Central memory CD8-positive, alpha-beta T cell (primary cell): ENCODE results near the gene WNT5B.

ENCODE experiments used
- ATAC-seq: fragments of 150-1000 bp; cut with Tn5 transposase; replicated peaks from 2 replicates; pipeline ENCODE4 v1.10.0; 2022; ENCODE audit warnings: mild to moderate bottlenecking, moderate FRiP score, moderate number of reproducible peaks; ENCODE audit not compliant: poor library complexity, severe bottlenecking; ENCODE audit errors: extremely low read depth
- DNase-seq, 2 donors: peaks; one replicate each; pipeline ENCODE4 v3.0.0; 2021; ENCODE audit warnings: low spot score in 2 of 2
- H3K27ac Mint-ChIP-seq: one replicate; pipeline ENCODE4 v1.8.0; 2022; ENCODE audit warnings: low read depth, mild to moderate bottlenecking, moderate library complexity, mixed read lengths
- H3K27me3 Mint-ChIP-seq: one replicate; pipeline ENCODE4 v1.8.0; 2022; ENCODE audit warnings: mixed read lengths
- H3K36me3 Mint-ChIP-seq: one replicate; pipeline ENCODE4 v1.8.0; 2022; ENCODE audit warnings: mild to moderate bottlenecking, moderate library complexity, mixed read lengths; ENCODE audit not compliant: insufficient read depth
- H3K4me1 Mint-ChIP-seq: one replicate; pipeline ENCODE4 v1.8.0; 2022; ENCODE audit warnings: mixed read lengths
- H3K4me3 Mint-ChIP-seq: one replicate; pipeline ENCODE4 v1.8.0; 2022; ENCODE audit warnings: mild to moderate bottlenecking, moderate library complexity, mixed read lengths
- H3K9me3 Mint-ChIP-seq: one replicate; pipeline ENCODE4 v1.8.0; 2022; ENCODE audit warnings: mixed read lengths

The WNT5B gene

DNA sequence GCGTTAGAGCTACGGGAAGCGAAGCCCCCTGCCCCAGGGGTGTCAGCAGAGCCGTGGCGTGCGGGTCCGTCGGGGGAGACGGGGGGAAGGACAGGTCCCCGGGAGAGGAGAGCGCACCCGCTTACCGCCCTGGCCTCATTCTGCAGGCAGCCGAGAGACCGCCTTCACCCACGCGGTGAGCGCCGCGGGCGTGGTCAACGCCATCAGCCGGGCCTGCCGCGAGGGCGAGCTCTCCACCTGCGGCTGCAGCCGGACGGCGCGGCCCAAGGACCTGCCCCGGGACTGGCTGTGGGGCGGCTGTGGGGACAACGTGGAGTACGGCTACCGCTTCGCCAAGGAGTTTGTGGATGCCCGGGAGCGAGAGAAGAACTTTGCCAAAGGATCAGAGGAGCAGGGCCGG, 10.5 kb downstream of the WNT5B start:
- DNase-seq: no peak
- no peak overlapping the region for H3K27ac Mint-ChIP-seq
- ATAC-seq: no peak
- no peaks in the 10 kb centered on the region for H3K4me1 Mint-ChIP-seq
- H3K4me3 Mint-ChIP-seq: no peak overlapping the region
- peaks cover 30% of the 10 kb centered on the region for H3K27me3 Mint-ChIP-seq
- no peaks in the 10 kb centered on the region for H3K9me3 Mint-ChIP-seq
- no peaks in the 10 kb centered on the region for H3K36me3 Mint-ChIP-seq

DNA sequence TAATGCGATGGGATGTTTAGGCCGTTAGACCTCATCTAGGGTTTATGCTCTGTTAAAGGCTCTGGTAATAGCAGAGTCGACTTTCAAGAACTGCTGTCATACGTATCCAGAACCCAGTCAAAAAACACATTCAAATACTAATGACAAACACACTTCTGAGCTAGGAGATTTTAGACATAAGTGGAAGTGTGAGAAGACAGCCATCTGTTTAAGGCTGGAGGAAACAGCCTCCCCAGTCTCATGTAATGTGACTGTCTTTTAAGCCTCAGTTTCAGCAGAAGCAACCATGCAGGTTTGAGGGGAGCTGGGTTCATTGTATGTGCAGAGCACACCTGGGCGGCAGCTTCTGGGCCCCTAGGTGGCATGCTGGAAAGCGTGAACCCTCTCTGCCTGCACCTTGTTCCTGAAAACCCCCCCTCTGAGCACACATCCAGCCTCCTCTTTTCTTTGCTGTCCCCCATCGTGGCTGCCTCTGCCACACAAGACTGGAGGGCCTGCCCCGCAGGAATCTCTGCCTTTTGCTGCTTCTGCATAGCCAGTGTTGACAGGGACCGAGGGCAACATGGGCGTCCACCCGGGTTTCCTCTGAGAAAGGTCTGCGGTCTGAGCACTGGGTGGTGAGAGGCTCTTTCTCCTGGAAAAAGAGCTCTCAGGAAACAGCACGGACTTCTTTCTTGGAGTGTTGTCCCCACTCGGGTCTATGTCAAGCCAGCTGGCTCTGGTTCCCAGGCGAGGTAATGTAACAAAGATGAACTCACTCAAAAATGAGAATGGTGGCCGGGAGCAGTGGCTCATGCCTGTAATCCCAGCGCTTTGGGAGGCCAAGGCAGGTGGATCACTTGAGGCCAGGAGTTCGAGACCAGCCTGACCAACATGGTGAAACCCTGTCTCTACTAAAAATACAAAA, 11.6 kb downstream of the WNT5B start:
- Mint-ChIP-seq H3K36me3 (no peaks in the 10 kb centered on the region), H3K27ac (no peak overlapping the region), H3K4me3 (no peak overlapping the region), H3K4me1 (peaks cover 4% of the 10 kb centered on the region), H3K27me3 (peaks cover 20% of the 10 kb centered on the region), H3K9me3 (no peaks in the 10 kb centered on the region)
- no peak for ATAC-seq
- no peak for DNase-seq

DNA sequence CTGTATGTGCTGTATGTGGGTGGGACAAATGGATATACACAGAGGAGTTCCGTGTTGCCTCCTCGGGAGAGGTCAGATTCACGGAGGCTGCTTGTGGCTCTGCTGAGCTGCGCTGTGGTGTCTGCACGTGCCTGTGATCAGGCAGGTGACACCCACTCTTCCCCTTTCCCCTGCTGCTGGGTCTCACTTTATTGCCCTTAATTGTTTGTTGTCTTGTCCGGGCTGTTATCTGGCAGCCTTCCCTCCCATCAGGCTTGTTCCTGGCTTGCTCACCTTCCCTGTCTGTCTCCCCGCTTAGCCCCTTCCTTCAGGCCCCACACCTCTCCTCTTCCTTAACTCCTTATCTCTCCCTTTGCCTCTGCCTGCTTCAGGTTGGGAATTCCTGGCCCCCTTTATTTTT, 13.5 kb downstream of the WNT5B start:
- Mint-ChIP-seq H3K27ac (no peak overlapping the region), H3K4me3 (no peak overlapping the region), H3K36me3 (no peaks in the 10 kb centered on the region), H3K4me1 (peaks cover 6% of the 10 kb centered on the region), H3K9me3 (no peaks in the 10 kb centered on the region), H3K27me3 (peaks cover 12% of the 10 kb centered on the region)
- DNase-seq (no peak), ATAC-seq (no peak)

DNA sequence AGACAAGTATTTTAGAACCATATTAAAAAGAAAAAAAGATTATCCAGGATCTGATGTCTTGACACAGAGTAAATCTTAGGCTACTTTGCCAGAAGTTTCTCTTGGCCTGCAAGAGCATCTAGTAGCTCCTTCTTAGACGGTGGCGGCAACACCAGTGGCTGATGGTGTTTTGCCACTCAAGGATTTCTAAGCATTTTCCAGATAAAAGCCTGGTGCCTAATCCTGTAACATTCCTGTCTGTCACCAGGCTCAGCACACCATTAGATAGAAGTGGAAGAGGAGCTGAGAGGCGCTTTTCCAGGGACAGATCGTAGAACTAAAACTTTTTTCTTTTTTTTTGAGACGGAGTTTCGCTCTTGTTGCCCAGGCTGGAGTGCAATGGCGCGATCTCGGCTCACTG, 14.0 kb downstream of the WNT5B start:
- H3K36me3 Mint-ChIP-seq: no peaks in the 10 kb centered on the region
- H3K27ac Mint-ChIP-seq: no peak overlapping the region
- H3K4me1 Mint-ChIP-seq: peaks cover 6% of the 10 kb centered on the region
- H3K27me3 Mint-ChIP-seq: peaks cover 12% of the 10 kb centered on the region
- DNase-seq: no peak
- no peak for ATAC-seq
- no peaks in the 10 kb centered on the region for H3K9me3 Mint-ChIP-seq
- no peak overlapping the region for H3K4me3 Mint-ChIP-seq

DNA sequence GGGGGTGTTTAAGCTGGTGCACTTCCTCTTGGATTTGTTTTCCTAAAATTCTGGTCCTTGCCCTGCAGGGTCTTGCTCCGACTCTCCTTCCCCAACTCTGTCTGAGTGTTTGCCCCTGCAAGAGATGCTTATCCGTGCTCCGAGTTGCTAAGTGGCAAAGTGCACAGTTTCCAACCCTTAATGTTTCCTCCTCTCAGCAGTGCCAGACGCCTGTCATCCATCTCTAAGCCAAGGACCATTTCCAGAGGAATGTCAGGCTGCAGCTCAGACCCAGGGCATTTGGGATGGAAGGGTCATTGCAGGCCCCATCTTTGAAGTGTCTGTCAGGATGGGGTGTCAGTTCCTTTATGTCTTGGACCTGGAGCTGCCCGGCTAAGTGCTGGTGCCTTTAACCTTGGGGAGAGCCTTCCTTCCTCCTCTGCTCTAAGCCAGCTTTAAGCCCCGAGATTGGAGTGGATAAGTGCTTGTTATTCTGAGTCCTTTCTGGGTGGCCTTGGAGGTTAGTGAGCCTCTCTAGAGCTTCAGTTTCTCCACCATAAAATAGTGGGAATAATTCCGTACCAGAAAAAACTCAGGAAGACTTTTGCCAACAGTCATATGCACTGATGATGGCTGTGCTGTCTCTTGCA, 15.0 kb downstream of the WNT5B start:
- Mint-ChIP-seq H3K9me3 (no peaks in the 10 kb centered on the region), H3K4me1 (peaks cover 6% of the 10 kb centered on the region), H3K36me3 (no peaks in the 10 kb centered on the region), H3K27me3 (peaks cover 12% of the 10 kb centered on the region), H3K4me3 (no peak overlapping the region), H3K27ac (no peak overlapping the region)
- ATAC-seq (no peak), DNase-seq (no peak)

DNA sequence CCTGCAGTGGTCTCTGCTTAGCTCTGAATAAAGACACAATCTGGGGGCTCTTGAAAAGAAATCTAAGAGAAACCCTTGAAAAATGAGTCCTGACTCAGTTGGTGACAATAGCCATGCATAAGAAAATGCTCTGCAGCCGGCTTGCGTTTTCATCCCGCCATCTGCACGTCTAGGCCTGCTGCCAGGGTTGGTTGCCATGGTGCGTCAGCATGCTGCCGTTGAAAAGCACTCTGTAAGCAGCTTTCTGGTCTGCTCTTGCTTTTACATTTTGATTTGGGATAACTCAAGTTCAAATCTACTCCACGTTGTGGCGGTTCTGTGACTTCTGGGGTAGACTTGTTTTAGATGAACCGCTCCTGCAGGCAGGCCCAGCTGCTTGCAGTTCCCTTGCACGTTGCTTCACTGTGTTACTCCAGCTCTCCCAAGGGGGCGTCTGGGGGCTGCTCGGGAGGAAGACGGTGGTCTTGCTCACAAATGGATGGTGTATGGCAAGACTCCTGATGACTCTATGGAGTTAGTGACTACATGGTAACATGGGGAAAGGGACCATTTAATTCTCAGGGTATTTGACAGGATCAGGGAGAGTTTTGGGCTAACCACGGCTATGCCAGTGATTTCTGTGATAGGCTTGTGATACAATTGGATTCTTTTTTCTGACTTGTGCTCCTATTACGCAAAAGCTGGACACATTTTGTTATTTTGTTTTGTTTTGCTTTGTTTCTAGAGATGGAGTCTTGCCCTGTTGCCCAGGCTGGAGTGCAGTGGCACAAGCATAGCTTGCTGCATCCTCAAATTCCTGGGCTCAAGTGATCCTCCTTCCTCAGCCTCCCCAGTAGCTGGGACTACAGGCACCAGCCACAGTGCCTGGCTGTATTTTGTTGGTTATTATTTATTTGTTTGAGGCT, 15.8 kb downstream of the WNT5B start:
- Mint-ChIP-seq H3K4me3 (no peak overlapping the region), H3K4me1 (peaks cover 6% of the 10 kb centered on the region), H3K36me3 (no peaks in the 10 kb centered on the region), H3K27ac (no peak overlapping the region), H3K9me3 (no peaks in the 10 kb centered on the region), H3K27me3 (peaks cover 12% of the 10 kb centered on the region)
- no peak for DNase-seq
- ATAC-seq: no peak

DNA sequence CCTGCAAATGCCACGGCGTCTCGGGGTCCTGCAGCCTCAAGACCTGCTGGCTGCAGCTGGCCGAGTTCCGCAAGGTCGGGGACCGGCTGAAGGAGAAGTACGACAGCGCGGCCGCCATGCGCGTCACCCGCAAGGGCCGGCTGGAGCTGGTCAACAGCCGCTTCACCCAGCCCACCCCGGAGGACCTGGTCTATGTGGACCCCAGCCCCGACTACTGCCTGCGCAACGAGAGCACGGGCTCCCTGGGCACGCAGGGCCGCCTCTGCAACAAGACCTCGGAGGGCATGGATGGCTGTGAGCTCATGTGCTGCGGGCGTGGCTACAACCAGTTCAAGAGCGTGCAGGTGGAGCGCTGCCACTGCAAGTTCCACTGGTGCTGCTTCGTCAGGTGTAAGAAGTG, 16.8 kb downstream of the WNT5B start:
- no peak for DNase-seq
- no peak for ATAC-seq
- H3K27ac Mint-ChIP-seq: no peak overlapping the region
- peaks cover 12% of the 10 kb centered on the region for H3K27me3 Mint-ChIP-seq
- no peaks in the 10 kb centered on the region for H3K36me3 Mint-ChIP-seq
- peaks cover 6% of the 10 kb centered on the region for H3K4me1 Mint-ChIP-seq
- H3K9me3 Mint-ChIP-seq: no peaks in the 10 kb centered on the region
- no peak overlapping the region for H3K4me3 Mint-ChIP-seq

DNA sequence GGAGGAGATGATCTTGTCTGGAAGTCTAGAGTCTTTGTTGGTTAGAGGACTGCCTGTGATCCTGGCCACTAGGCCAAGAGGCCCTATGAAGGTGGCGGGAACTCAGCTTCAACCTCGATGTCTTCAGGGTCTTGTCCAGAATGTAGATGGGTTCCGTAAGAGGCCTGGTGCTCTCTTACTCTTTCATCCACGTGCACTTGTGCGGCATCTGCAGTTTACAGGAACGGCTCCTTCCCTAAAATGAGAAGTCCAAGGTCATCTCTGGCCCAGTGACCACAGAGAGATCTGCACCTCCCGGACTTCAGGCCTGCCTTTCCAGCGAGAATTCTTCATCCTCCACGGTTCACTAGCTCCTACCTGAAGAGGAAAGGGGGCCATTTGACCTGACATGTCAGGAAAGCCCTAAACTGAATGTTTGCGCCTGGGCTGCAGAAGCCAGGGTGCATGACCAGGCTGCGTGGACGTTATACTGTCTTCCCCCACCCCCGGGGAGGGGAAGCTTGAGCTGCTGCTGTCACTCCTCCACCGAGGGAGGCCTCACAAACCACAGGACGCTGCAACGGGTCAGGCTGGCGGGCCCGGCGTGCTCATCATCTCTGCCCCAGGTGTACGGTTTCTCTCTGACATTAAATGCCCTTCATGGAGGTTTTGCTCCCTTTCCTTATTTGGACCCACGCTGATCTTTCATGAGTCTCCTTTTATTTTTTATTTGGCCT, 17.7 kb downstream of the WNT5B start:
- Mint-ChIP-seq H3K27me3 (peaks cover 12% of the 10 kb centered on the region), H3K27ac (no peak overlapping the region), H3K36me3 (no peaks in the 10 kb centered on the region), H3K4me3 (no peak overlapping the region), H3K4me1 (peaks cover 6% of the 10 kb centered on the region), H3K9me3 (no peaks in the 10 kb centered on the region)
- DNase-seq (no peak), ATAC-seq (no peak)

DNA sequence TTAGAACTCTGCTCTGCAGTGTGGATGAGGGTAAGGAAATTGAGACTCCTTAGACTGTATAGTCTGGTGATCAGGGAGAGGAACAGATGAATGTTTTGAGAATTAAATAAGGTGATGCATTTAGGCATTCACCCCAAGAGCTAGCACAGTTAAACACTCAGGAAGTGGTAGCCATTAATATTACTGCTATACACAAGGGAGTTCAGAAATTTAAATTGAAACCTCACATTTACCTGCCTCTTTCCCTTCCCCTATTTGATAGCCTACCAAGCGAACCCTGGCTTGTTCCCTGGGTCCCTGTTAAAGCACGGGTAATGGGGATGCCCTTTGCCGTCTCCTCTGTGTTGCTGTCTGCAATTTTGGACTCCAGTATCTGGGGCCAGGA, 18.2 kb downstream of the WNT5B start:
- Mint-ChIP-seq H3K4me1 (peaks cover 6% of the 10 kb centered on the region), H3K27me3 (peaks cover 9% of the 10 kb centered on the region), H3K36me3 (no peaks in the 10 kb centered on the region), H3K9me3 (no peaks in the 10 kb centered on the region), H3K27ac (no peak overlapping the region), H3K4me3 (no peak overlapping the region)
- DNase-seq (no peak), ATAC-seq (no peak)

DNA sequence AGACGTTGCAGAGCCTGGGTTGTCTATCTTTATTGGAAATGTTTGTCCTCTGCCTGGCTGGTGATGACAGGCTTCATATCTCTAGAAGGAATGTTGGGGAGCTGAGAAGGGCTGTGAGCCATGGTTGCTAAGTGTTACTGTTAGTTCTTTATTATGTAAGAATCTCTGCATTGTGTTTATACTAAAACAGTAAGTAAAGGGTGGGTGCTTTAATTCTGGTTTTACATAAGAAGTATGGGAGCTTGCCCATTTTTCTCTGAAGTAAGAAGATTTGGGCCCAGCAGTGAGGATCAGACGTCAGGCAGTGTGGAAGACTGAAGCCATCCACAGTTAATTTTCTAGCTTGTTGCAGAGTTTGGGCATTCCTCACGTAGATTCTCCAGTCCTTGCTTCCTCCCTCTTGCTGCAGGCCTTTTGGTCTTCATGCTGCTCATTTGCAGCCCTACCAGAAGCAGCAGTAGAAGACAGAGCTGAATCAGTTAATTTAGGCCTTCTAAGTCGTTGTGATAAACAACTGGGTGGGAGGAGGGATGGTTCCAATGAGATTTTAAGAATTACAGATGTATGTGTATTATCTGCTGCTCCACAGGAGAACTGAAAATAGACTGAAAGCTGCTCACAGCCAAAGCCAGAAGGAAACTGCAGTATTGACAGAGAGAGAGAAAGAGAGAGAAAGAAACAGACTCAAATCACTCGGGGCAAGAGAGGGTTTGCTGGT, 21.4 kb downstream of the WNT5B start:
- peaks cover 3% of the 10 kb centered on the region for H3K4me1 Mint-ChIP-seq
- no peaks in the 10 kb centered on the region for H3K27me3 Mint-ChIP-seq
- no peak overlapping the region for H3K4me3 Mint-ChIP-seq
- DNase-seq (no peak), ATAC-seq (no peak)
- no peak overlapping the region for H3K27ac Mint-ChIP-seq
- H3K36me3 Mint-ChIP-seq: peaks cover 2% of the 10 kb centered on the region
- H3K9me3 Mint-ChIP-seq: no peaks in the 10 kb centered on the region

DNA sequence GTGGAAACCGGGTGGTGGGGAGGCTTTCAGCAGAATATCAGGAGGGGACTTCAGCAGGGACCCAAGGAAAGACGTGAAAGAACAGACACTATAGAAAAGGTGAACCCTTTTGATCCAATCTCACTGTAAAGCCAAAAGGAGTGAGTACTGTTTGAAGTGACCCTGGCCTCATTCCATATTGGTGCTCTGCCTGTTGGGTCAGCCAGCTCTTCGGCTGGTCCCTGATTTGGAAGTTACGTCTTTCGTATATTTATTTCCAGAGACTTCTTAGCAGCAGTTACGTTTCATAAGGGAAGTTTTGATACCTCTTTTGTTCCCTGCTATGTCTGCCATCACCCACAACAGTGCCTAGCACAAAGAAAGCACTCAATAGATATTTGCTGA, 21.9 kb downstream of the WNT5B start:
- no peaks in the 10 kb centered on the region for H3K4me1 Mint-ChIP-seq
- no peak for ATAC-seq
- H3K9me3 Mint-ChIP-seq: no peaks in the 10 kb centered on the region
- no peak for DNase-seq
- peaks cover 2% of the 10 kb centered on the region for H3K36me3 Mint-ChIP-seq
- H3K27me3 Mint-ChIP-seq: no peaks in the 10 kb centered on the region
- H3K27ac Mint-ChIP-seq: no peak overlapping the region
- H3K4me3 Mint-ChIP-seq: no peak overlapping the region

DNA sequence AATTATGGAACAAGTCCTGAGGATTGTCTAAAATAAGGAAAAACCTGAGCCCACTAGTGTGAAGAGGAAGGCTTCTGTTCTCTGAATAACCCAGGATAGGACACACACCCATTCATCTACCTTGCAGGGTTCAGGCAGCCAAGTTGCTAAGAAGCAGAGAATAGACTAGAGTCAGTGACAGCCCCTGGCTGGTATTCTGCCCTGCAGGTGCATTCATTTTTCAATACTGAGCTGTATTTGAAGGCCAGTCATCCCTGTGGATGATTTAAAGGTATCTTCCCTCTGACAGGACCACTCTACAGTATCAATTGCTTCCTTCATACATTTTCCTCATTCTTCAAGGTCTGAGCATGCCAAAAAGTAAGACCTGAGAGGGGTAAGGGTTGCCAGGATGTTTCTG, 22.9 kb downstream of the WNT5B start:
- Mint-ChIP-seq H3K36me3 (peaks cover 2% of the 10 kb centered on the region), H3K27ac (no peak overlapping the region), H3K27me3 (no peaks in the 10 kb centered on the region), H3K4me1 (no peaks in the 10 kb centered on the region), H3K9me3 (no peaks in the 10 kb centered on the region), H3K4me3 (no peak overlapping the region)
- DNase-seq (no peak), ATAC-seq (no peak)
